Transverse colon (tissue), 4 donors: ENCODE measurements around the gene SMAD6. TPM values are rescaled to one million over a fixed set of nuclear protein-coding genes. Genes with fewer than 3 reads are reported as not detected.
A peak's percentile ranks its signal among the peaks of the same experiment; 100 is the strongest.

ENCODE experiments used
- DNase-seq: peaks from one replicate; pipeline ENCODE4 v3.0.0-alpha.2; 2019
- H3K27ac ChIP-seq, 4 donors: fragments of 200-600 bp; sonication (generic); 2 replicates each; pipeline ENCODE4 v1.5.1; 2016 to 2018; ENCODE audit warnings: inconsistent platforms in 4 of 4
- H3K27me3 ChIP-seq: fragments of 200-600 bp; sonication (generic); 2 replicates; pipeline ENCODE4 v1.5.1; 2017; ENCODE audit warnings: inconsistent platforms
- H3K36me3 ChIP-seq, 4 donors: fragments of 200-600 bp; sonication (generic); 2 replicates each; pipeline ENCODE4 v1.5.1; 2017 to 2019; ENCODE audit warnings: inconsistent platforms in 4 of 4
- H3K4me1 ChIP-seq, 4 donors: fragments of 200-600 bp; sonication (generic); 2 replicates each; pipeline ENCODE4 v1.5.1; 2017 to 2020; ENCODE audit warnings: inconsistent platforms in 4 of 4
- H3K4me3 ChIP-seq, 4 donors: fragments of 200-600 bp; sonication (generic); 1 replicate in 1 of 4; 2 replicates in 3 of 4; pipeline versions ENCODE4 v1.5.1 to v1.6.1; 2017 to 2019; ENCODE audit warnings: inconsistent platforms in 4 of 4
- H3K9me3 ChIP-seq, 2 donors: fragments of 200-600 bp; sonication (generic); 2 replicates each; pipeline ENCODE4 v1.5.1; 2017 to 2019; ENCODE audit warnings: inconsistent platforms in 2 of 2
- EP300 ChIP-seq: sonication (generic); formaldehyde crosslinking; IDR thresholded peaks from one replicate; pipeline ENCODE4 v1.6.1; 2017; ENCODE audit warnings: antibody characterized with exemption, low read depth
- POLR2A ChIP-seq: fragments of 450-650 bp; IDR thresholded peaks from one replicate; pipeline ENCODE4 v1.6.1; 2016; ENCODE audit warnings: antibody characterized with exemption, mild to moderate bottlenecking, moderate library complexity
- POLR2AphosphoS5 ChIP-seq, 3 donors: sonication (generic); formaldehyde crosslinking; IDR thresholded peaks; one replicate each; pipeline ENCODE4 v1.6.1; 2016; ENCODE audit warnings: antibody characterized with exemption in 3 of 3
- WGBS, 2 donors: methylation state at CpG; one replicate each; pipeline ENCODE4 v1.1.5; 2018; ENCODE audit warnings: low coverage in 1 of 2; 5-methylcytosine and 5-hydroxymethylcytosine counted together
- in situ Hi-C, 4 donors: fragments of 200-750 bp; cut with MboI; loops; one replicate each; pipeline versions ENCODE4 v1.15.0 to v1.15.1; 2017; ENCODE audit warnings: low sequenced_read_pairs in 3 of 4, low pct_ligation_motif_present in 1 of 4, low pct_unique_long_range_greater_than_20kb in 1 of 4
- intact Hi-C: fragments of 100-400 bp; cut with DNase I; formaldehyde crosslinking; loops from one replicate; pipeline ENCODE4 v1.15.1; 2023; ENCODE audit warnings: low total_unique reads
- total RNA-seq, 4 donors: library from RNA; depleted of rRNA; stranded (reverse); fragments of >200 nt; gene quantifications; one replicate each; pipeline ENCODE4 v1.1.0, GENCODE V29; 2016
- TF ChIP-seq, protein P1 (sequence below), 5 experiments: fragments of 200-600 bp in 3 of 5; fragments of 450-650 bp in 2 of 5; sonication (generic) in 3 of 5; IDR thresholded peaks; 1 replicate in 2 of 5; 2 replicates in 3 of 5; pipeline ENCODE4 v1.5.1; 2016 to 2017; ENCODE audit warnings: antibody characterized with exemption in 5 of 5, inconsistent platforms in 3 of 5, mild to moderate bottlenecking in 2 of 5, moderate library complexity in 1 of 5

Gene SMAD6
- total RNA-seq, 4 donors from 2014 or later: 6.7 to 214 (median 9.3) TPM

DNA sequence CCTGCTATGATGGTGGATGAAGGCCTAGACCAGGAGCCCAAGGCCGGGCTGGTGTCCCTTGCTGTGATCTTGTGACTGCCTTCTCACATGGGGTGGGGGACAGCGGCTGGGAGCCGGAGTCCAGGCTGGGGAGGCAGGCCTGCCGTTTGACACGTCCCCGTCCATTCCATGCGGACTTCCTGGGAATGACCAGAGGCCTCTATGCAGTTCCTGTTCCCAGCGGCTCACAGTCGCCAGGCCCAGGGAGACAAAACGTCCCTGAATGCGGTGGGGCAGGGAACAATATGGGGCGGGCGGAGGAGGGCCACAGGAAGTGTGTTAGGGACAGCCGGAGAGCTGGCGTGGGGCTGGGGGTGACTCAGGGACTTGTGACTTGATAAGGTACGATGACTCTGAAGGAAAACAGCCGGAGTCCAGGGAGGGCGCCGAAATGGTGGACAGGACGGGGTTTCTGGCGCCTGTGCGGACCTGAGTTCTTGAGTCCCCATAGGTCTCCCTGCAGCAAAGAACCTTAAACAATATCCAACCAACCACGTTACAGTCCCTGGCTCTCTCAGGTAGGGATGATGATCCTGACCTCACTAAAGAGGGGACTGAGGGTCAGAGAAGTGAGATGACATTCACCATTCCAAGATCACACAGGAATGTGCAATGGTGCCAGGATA, 40.5 kb upstream of the SMAD6 start:
- 87% methylated on average over 23 of the region's 23 CpGs; no CpG with 5 or more reads in 1 of the 2 donors for WGBS, 2 donors

DNA sequence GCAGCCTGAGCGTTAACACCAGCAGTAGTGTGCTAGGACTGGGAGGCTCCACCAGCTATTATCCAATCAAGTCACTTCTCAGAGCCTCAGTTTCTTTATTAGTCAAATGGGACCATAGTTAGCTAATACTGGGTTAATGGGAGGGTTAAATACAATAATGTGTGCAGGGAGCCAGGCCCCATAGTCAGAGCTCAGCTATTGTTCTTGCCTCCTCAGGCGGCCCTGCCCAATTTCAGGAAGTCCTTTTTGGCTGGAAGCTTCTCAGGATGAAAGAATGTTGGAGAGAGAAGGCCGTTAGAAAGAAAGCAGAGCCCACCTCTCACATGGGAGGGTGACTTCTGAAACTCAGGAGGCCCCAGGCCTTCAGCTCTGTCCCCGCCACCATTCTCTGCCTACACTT, 39.5 kb upstream of the SMAD6 start:
- no peak overlapping the region for H3K27ac ChIP-seq
- WGBS, 2 donors: 76 to 100% methylated on average over 1 to 4 of the region's 4 CpGs
- no peak overlapping the region for H3K4me3 ChIP-seq
- intact Hi-C loops: no loop called here
- no peaks in the 10 kb centered on the region for H3K4me1 ChIP-seq
- no peaks in the 10 kb centered on the region for H3K36me3 ChIP-seq
- no peaks in the 10 kb centered on the region for H3K9me3 ChIP-seq
- no peaks in the 10 kb centered on the region for H3K27me3 ChIP-seq
- in situ Hi-C loops: no loop called here
- DNase-seq: no peak
- TF ChIP-seq EP300 (no peak), POLR2A (no peak), POLR2AphosphoS5 (IDR thresholded peaks at IDR 0.05) (no peak)
- TF ChIP-seq, protein P1, sequence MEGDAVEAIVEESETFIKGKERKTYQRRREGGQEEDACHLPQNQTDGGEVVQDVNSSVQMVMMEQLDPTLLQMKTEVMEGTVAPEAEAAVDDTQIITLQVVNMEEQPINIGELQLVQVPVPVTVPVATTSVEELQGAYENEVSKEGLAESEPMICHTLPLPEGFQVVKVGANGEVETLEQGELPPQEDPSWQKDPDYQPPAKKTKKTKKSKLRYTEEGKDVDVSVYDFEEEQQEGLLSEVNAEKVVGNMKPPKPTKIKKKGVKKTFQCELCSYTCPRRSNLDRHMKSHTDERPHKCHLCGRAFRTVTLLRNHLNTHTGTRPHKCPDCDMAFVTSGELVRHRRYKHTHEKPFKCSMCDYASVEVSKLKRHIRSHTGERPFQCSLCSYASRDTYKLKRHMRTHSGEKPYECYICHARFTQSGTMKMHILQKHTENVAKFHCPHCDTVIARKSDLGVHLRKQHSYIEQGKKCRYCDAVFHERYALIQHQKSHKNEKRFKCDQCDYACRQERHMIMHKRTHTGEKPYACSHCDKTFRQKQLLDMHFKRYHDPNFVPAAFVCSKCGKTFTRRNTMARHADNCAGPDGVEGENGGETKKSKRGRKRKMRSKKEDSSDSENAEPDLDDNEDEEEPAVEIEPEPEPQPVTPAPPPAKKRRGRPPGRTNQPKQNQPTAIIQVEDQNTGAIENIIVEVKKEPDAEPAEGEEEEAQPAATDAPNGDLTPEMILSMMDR (IDR thresholded peaks at IDR 0.05): no peak

More for the DNA sequence above, 40.5 kb upstream of the SMAD6 start:
- H3K4me1 ChIP-seq: no peaks in the 10 kb centered on the region
- DNase-seq: no peak
- H3K4me3 ChIP-seq: no peak overlapping the region
- in situ Hi-C loops: no loop called here
- H3K27me3 ChIP-seq: no peaks in the 10 kb centered on the region
- no peaks in the 10 kb centered on the region for H3K9me3 ChIP-seq
- TF ChIP-seq POLR2A: no peak
- peak; percentile 53 for TF ChIP-seq EP300
- TF ChIP-seq POLR2AphosphoS5 (IDR thresholded peaks at IDR 0.05): no peak
- TF ChIP-seq, protein P1 (IDR thresholded peaks at IDR 0.05): no peak
- no peak overlapping the region for H3K27ac ChIP-seq
- H3K36me3 ChIP-seq: no peaks in the 10 kb centered on the region
- intact Hi-C loops: no loop called here

DNA sequence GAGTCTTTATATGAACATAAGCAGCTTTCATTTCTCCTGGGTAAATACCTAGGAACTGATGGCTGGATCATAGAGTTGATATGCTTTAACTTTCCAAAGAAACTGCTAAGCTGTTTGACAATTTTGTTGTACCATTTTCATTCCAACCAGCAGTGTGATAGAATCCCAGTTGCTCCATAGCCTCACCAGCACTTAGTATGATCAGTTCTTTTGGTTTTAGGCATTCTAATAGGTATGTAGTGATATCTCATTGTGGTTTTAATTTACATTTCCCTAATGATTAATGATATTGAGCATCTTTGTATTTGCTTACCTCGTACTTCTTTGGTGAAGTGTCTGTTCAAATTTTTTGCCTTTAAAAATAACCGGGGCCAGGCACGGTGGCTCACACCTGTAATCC, 38.4 kb upstream of the SMAD6 start:
- no peak for DNase-seq
- no peaks in the 10 kb centered on the region for H3K27me3 ChIP-seq
- H3K27ac ChIP-seq: no peak overlapping the region
- no peaks in the 10 kb centered on the region for H3K36me3 ChIP-seq
- in situ Hi-C loops (no loop called here), intact Hi-C loops (no loop called here)
- H3K4me3 ChIP-seq: no peak overlapping the region
- H3K9me3 ChIP-seq: no peaks in the 10 kb centered on the region
- TF ChIP-seq, protein P1 (IDR thresholded peaks at IDR 0.05): no peak
- no peak for TF ChIP-seq POLR2AphosphoS5 (IDR thresholded peaks at IDR 0.05)
- TF ChIP-seq EP300: no peak
- TF ChIP-seq POLR2A: no peak
- WGBS, 2 donors: 82 to 92% methylated on average over 3 of the region's 3 CpGs
- H3K4me1 ChIP-seq: no peaks in the 10 kb centered on the region

DNA sequence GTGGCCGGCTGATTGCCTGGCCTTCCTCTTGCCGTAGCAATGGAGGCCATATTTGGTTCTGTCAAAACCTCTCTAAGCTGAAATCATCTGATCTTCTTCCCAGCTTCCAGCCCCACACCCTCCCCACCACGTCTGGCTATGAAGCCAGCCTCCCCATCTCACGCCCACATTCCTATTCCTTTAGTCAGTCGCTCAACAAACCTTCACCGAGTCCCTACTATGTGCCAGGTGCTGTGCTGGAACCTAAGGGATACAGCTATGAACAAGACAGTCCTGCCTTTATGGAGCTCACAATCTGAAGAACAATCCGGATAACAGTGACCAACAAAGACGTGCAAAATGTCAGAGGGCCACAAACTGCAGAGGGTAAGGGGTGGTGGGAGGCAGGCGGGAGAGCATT, 31.9 kb upstream of the SMAD6 start:
- TF ChIP-seq POLR2AphosphoS5 (IDR thresholded peaks at IDR 0.05): no peak
- TF ChIP-seq, protein P1 (IDR thresholded peaks at IDR 0.05): no peak
- no peak for DNase-seq
- 73 to 82% methylated on average over 3 to 9 of the region's 9 CpGs for WGBS, 2 donors
- Histone ChIP-seq H3K36me3 (no peaks in the 10 kb centered on the region), H3K27me3 (no peaks in the 10 kb centered on the region), H3K9me3 (no peaks in the 10 kb centered on the region), H3K27ac (peak overlapping the region in 1 of 4 donors; percentile 71), H3K4me1 (peaks cover 0 to 14% (median 5%) of the 10 kb centered on the region in 4 donors), H3K4me3 (no peak overlapping the region)
- intact Hi-C loops: no loop called here
- in situ Hi-C loops: no loop called here
